BLaER1 (cell line): Measurements from ENCODE around the gene HSD17B4.

Experiments
- H3K27ac ChIP-seq: shearing (Covaris generic); formaldehyde crosslinking; 2 replicates; pipeline ENCODE4 v1.8.1; 2022
- H3K27me3 ChIP-seq: shearing (Covaris generic); formaldehyde crosslinking; 2 replicates; pipeline ENCODE4 v1.8.1; 2022
- H3K36me3 ChIP-seq: shearing (Covaris generic); formaldehyde crosslinking; 2 replicates; pipeline ENCODE4 v1.8.1; 2022
- H3K4me1 ChIP-seq: shearing (Covaris generic); formaldehyde crosslinking; 2 replicates; pipeline ENCODE4 v1.8.1; 2022
- H3K4me2 ChIP-seq: shearing (Covaris generic); formaldehyde crosslinking; 2 replicates; pipeline ENCODE4 v1.8.1; 2022
- H3K4me3 ChIP-seq: shearing (Covaris generic); formaldehyde crosslinking; 2 replicates; pipeline ENCODE4 v1.8.1; 2022
- H3K9ac ChIP-seq: shearing (Covaris generic); formaldehyde crosslinking; 2 replicates; pipeline ENCODE4 v1.8.1; 2022
- H3K9me3 ChIP-seq: shearing (Covaris generic); formaldehyde crosslinking; 2 replicates; pipeline ENCODE4 v1.8.1; 2022
- H4K20me1 ChIP-seq: shearing (Covaris generic); formaldehyde crosslinking; 2 replicates; pipeline ENCODE4 v1.8.1; 2022
- Cebpa-rat ChIP-seq: shearing (Covaris generic); IDR thresholded peaks from 2 replicates; pipeline ENCODE4 v1.8.1; 2022

The HSD17B4 gene

GRCh38 chr5:119529811-119530210, 77.5 kb downstream of the HSD17B4 start:
- Histone ChIP-seq H3K4me2 (no peak overlapping the region), H3K4me1 (no peaks in the 10 kb centered on the region), H3K9ac (no peak overlapping the region), H3K4me3 (no peak overlapping the region), H3K27me3 (no peaks in the 10 kb centered on the region), H4K20me1 (no peaks in the 10 kb centered on the region), H3K36me3 (peaks cover 40% of the 10 kb centered on the region), H3K27ac (no peak overlapping the region), H3K9me3 (no peaks in the 10 kb centered on the region)
- TF ChIP-seq Cebpa-rat: no peak

- TF ChIP-seq Cebpa-rat: no peak
- H3K4me1 ChIP-seq: no peaks in the 10 kb centered on the region
- H3K4me3 ChIP-seq: no peak overlapping the region
- H3K4me2 ChIP-seq: no peak overlapping the region
- H3K27ac ChIP-seq: no peak overlapping the region
- no peaks in the 10 kb centered on the region for H3K9me3 ChIP-seq
- no peaks in the 10 kb centered on the region for H4K20me1 ChIP-seq
- no peaks in the 10 kb centered on the region for H3K27me3 ChIP-seq
- H3K36me3 ChIP-seq: peaks cover 34% of the 10 kb centered on the region
- no peak overlapping the region for H3K9ac ChIP-seq
These were observed 80.3 kb downstream of the HSD17B4 start for GRCh38 chr5:119532637-119533036.

GRCh38 chr5:119537704-119538103, 85.4 kb downstream of the HSD17B4 start:
- Histone ChIP-seq H3K4me1 (no peaks in the 10 kb centered on the region), H3K27ac (no peak overlapping the region), H3K9ac (no peak overlapping the region), H3K27me3 (no peaks in the 10 kb centered on the region), H3K4me3 (no peak overlapping the region), H3K36me3 (peaks cover 24% of the 10 kb centered on the region), H4K20me1 (no peaks in the 10 kb centered on the region), H3K9me3 (no peaks in the 10 kb centered on the region), H3K4me2 (no peak overlapping the region)
- TF ChIP-seq Cebpa-rat: no peak

GRCh38 chr5:119541716-119542115, 89.4 kb downstream of the HSD17B4 start:
- no peak overlapping the region for H3K4me2 ChIP-seq
- H3K4me3 ChIP-seq: no peak overlapping the region
- TF ChIP-seq Cebpa-rat: no peak
- peaks cover 20% of the 10 kb centered on the region for H3K36me3 ChIP-seq
- no peaks in the 10 kb centered on the region for H3K27me3 ChIP-seq
- H3K9ac ChIP-seq: no peak overlapping the region
- H3K27ac ChIP-seq: no peak overlapping the region
- H3K4me1 ChIP-seq: no peaks in the 10 kb centered on the region
- no peaks in the 10 kb centered on the region for H3K9me3 ChIP-seq
- no peaks in the 10 kb centered on the region for H4K20me1 ChIP-seq

GRCh38 chr5:119551819-119552218, 99.5 kb downstream of the HSD17B4 start:
- Histone ChIP-seq H3K9me3 (no peaks in the 10 kb centered on the region; the same call in 1 of the 2 replicates), H3K4me3 (no peak overlapping the region), H3K4me1 (no peaks in the 10 kb centered on the region), H4K20me1 (no peaks in the 10 kb centered on the region), H3K36me3 (no peaks in the 10 kb centered on the region), H3K27ac (no peak overlapping the region), H3K4me2 (no peak overlapping the region), H3K9ac (no peak overlapping the region), H3K27me3 (no peaks in the 10 kb centered on the region)
- TF ChIP-seq Cebpa-rat: no peak

- H3K4me3 ChIP-seq: no peak overlapping the region
- H3K4me1 ChIP-seq: no peaks in the 10 kb centered on the region
- no peaks in the 10 kb centered on the region; the same call in 1 of the 2 replicates for H3K9me3 ChIP-seq
- H3K27ac ChIP-seq: no peak overlapping the region
- no peak for TF ChIP-seq Cebpa-rat
- no peak overlapping the region for H3K9ac ChIP-seq
- no peaks in the 10 kb centered on the region for H4K20me1 ChIP-seq
- no peaks in the 10 kb centered on the region for H3K36me3 ChIP-seq
- no peak overlapping the region for H3K4me2 ChIP-seq
- no peaks in the 10 kb centered on the region for H3K27me3 ChIP-seq
These were observed 102.3 kb downstream of the HSD17B4 start for GRCh38 chr5:119554597-119554996.

GRCh38 chr5:119570910-119571309, 118.6 kb downstream of the HSD17B4 start:
- H3K9me3 ChIP-seq: no peaks in the 10 kb centered on the region
- H3K4me1 ChIP-seq: no peaks in the 10 kb centered on the region
- no peak overlapping the region for H3K4me3 ChIP-seq
- TF ChIP-seq Cebpa-rat: no peak
- no peak overlapping the region for H3K4me2 ChIP-seq
- H4K20me1 ChIP-seq: no peaks in the 10 kb centered on the region
- no peaks in the 10 kb centered on the region for H3K27me3 ChIP-seq
- H3K36me3 ChIP-seq: no peaks in the 10 kb centered on the region
- H3K27ac ChIP-seq: no peak overlapping the region
- H3K9ac ChIP-seq: no peak overlapping the region

DNA sequence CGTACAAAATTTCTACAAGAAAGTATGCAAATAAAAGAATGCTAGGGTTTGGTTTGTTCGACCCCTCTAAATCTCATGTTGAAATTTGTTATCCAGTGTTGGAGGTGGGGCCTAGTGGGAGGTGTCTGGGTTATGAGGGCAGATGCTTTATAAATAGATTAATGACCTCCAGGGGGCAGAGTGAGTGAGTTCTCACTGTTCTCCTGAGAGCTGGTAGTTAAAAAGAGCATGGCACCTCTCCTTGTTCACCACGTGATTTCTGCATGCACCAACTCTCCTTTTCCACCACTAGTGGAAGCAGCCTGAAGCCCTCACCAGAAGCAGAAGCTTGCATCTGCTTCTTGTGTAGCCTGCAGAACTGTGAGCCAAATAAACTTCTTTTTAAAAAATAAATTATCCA, 126.6 kb downstream of the HSD17B4 start:
- no peak overlapping the region for H3K4me2 ChIP-seq
- no peaks in the 10 kb centered on the region for H4K20me1 ChIP-seq
- H3K9me3 ChIP-seq: no peaks in the 10 kb centered on the region
- no peak for TF ChIP-seq Cebpa-rat
- H3K9ac ChIP-seq: no peak overlapping the region
- H3K27me3 ChIP-seq: no peaks in the 10 kb centered on the region
- no peak overlapping the region for H3K4me3 ChIP-seq
- H3K4me1 ChIP-seq: no peaks in the 10 kb centered on the region
- H3K27ac ChIP-seq: no peak overlapping the region
- no peaks in the 10 kb centered on the region for H3K36me3 ChIP-seq

DNA sequence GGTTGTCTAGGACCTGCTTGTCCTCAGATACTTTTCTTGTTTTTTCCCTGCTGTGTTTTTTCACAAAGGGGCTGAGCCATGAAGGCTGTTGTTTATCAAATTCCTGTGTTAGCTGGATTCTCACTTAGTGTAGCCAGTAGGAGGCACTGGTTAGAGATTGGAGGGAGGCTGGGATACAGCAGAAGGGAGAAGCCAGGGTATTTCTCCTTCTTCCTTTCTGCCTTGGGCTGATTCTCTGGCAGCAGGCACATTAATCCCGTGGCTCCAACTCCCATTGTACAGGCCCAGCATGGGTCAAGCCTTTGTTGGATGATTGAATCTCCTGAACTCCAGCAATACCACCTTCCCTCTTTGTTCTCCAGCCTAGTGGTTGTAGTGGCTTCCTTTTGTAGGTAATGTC, 130.7 kb downstream of the HSD17B4 start:
- Histone ChIP-seq H3K27me3 (no peaks in the 10 kb centered on the region), H3K4me3 (no peak overlapping the region), H3K4me2 (no peak overlapping the region), H3K9me3 (no peaks in the 10 kb centered on the region), H3K4me1 (no peaks in the 10 kb centered on the region), H4K20me1 (no peaks in the 10 kb centered on the region), H3K36me3 (no peaks in the 10 kb centered on the region), H3K27ac (no peak overlapping the region), H3K9ac (no peak overlapping the region)
- TF ChIP-seq Cebpa-rat: no peak

- Histone ChIP-seq H3K4me2 (no peak overlapping the region), H3K4me1 (no peaks in the 10 kb centered on the region), H3K9me3 (no peaks in the 10 kb centered on the region), H3K9ac (no peak overlapping the region), H3K4me3 (no peak overlapping the region), H3K27ac (no peak overlapping the region), H3K27me3 (no peaks in the 10 kb centered on the region), H3K36me3 (no peaks in the 10 kb centered on the region), H4K20me1 (no peaks in the 10 kb centered on the region)
- TF ChIP-seq Cebpa-rat: no peak
These were observed 131.4 kb downstream of the HSD17B4 start for GRCh38 chr5:119583684-119584083.
